BJ (cell line): ENCODE measurements around the gene STK39. TPM values are rescaled to one million over a fixed set of nuclear protein-coding genes. Genes with fewer than 3 reads are reported as not detected.

Source experiments
- CTCF ChIA-PET: fragments of 350-600 bp; formaldehyde crosslinking; extraction: SDS; loops from one replicate; lab custom pipeline; 2021; ENCODE audit warnings: antibody characterized with exemption, inconsistent platforms; lab: Yijun Ruan, JAX
- POLR2A ChIA-PET: fragments of 300-600 bp; sonication (Branson Sonifier 250); formaldehyde crosslinking; extraction: SDS; loops from one replicate; lab custom pipeline; 2021; ENCODE audit warnings: antibody characterized with exemption; lab: Charles Lee
- DNase-seq: peaks from one replicate; pipeline ENCODE4 v3.0.0-alpha.2; 2011; ENCODE audit warnings: low read depth
- H3K27me3 ChIP-seq: 2 replicates; pipeline ENCODE4 v1.6.0; 2011; ENCODE audit warnings: low read length; ENCODE audit not compliant: control insufficient read depth, insufficient read depth
- H3K36me3 ChIP-seq: 2 replicates; pipeline ENCODE4 v1.5.1; 2011; ENCODE audit warnings: low read length; ENCODE audit not compliant: control insufficient read depth, insufficient read depth
- H3K4me3 ChIP-seq: 2 replicates; pipeline ENCODE4 v1.5.1; 2011; ENCODE audit warnings: low read depth, mild to moderate bottlenecking, control low read depth, low read length
- CTCF ChIP-seq: IDR thresholded peaks from 2 replicates; pipeline ENCODE4 v1.5.1; 2011; ENCODE audit warnings: low read depth, mild to moderate bottlenecking, control low read depth, inconsistent platforms, low read length, moderate library complexity; ENCODE audit not compliant: insufficient read depth
- polyA plus RNA-seq: library from polyadenylated mRNA; depleted of rRNA; stranded (reverse); fragments of >200 nt; gene quantifications from 2 replicates; pipeline ENCODE4 v1.2.3, GENCODE V29; 2011

Gene STK39
- polyA plus RNA-seq, 1 experiment, result 7.6 TPM

DNA sequence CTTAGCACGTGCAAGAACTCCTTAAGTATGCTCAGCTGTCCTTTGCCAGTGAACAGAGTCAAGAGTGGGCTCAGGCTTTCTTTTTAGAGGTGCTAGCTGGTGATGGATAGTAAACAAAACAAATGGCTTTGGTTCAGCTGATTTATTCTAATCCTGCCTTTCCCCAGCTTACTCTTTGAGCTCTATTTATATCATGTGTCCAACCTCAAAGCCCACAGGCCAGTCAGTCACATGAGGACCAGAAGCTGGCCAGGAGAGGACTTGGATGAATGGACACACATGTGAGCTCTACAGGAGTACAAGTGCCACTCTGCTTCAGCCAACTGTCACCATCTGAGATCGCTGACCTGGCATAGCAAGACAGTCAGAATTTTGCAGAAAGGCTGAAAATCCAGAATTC is 59.4 kb downstream of the STK39 start:
- Histone ChIP-seq H3K36me3 (no peaks in the 10 kb centered on the region), H3K4me3 (no peak overlapping the region), H3K27me3 (no peaks in the 10 kb centered on the region)
- DNase-seq, result no peak
- POLR2A ChIA-PET, result no interaction called here
- CTCF ChIA-PET, result no interaction called here
- TF ChIP-seq CTCF, result no peak

- no peak for DNase-seq
- H3K36me3 ChIP-seq, result no peaks in the 10 kb centered on the region
- no peaks in the 10 kb centered on the region for H3K27me3 ChIP-seq
- ChIA-PET CTCF (interaction anchor here (1.0 kb wide), 2 partner anchors 10 to 29 kb away, joined by 3 read pairs; no protein-coding TSS in a partner anchor), POLR2A (no interaction called here)
- TF ChIP-seq CTCF, result no peak
- no peak overlapping the region for H3K4me3 ChIP-seq
These were observed 60.9 kb downstream of the STK39 start for GRCh38 chr2:168186452-168186851.

- no peak for DNase-seq
- Histone ChIP-seq H3K4me3 (no peak overlapping the region), H3K27me3 (no peaks in the 10 kb centered on the region), H3K36me3 (no peaks in the 10 kb centered on the region)
- no peak for TF ChIP-seq CTCF
- POLR2A ChIA-PET, result no interaction called here
- CTCF ChIA-PET, result interaction anchor here (1.0 kb wide), 1 partner anchor 30 kb away, joined by 3 read pairs; no protein-coding TSS in a partner anchor
These were observed 61.7 kb downstream of the STK39 start for GRCh38 chr2:168185583-168186274.

DNA sequence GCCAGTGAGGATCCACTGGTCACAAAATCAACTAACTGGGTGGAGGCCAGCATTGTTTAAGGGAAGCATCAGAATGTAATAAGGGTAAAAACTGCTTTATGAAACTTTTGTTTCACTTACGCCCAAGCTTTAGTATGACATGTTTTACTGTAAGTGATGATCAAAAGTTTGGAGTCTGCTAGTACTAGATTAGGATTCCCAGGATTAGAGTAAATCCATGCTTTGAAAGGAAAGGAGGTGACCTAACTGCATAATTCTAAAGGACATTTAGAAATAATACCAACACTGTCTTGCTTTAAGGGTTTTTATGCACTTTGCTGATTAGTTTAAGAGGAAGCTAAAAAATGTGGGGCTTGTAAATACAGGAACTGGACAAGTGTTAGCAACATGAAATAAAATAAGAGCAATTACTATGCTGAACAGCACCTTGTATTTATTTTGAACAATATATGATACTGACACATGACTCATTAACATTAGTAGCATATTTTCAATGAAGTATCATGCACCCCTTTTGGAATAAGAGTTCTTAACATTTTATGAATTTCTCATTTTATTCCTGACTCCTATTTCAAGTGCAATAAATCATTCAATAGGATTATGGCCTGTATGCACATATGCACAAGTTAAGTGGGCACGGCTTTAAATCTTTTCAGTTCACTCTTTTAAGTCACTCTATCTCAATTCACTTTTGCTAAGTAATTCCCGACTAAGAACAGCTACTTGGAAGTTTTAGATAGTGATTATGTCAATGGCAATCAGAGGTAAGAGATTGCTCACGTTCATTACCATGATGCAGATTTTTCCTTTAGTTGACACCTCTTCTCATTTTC is 62.5 kb downstream of the STK39 start:
- ChIA-PET CTCF (interaction anchor here (1.1 kb wide), 1 partner anchor 64 kb away, joined by 3 read pairs; no protein-coding TSS in a partner anchor), POLR2A (interaction anchor here (0.6 kb wide), 1 partner anchor 10 kb away, joined by 10 read pairs; no protein-coding TSS in a partner anchor)
- Histone ChIP-seq H3K4me3 (no peak overlapping the region), H3K27me3 (no peaks in the 10 kb centered on the region), H3K36me3 (no peaks in the 10 kb centered on the region)
- TF ChIP-seq CTCF, result no peak
- DNase-seq, result peak; percentile 19
